Measurements from ENCODE around the gene FOXRED2. TPM values are rescaled to one million over a fixed set of nuclear protein-coding genes. Genes with fewer than 3 reads are reported as not detected.
"Not testable (repeated sequence)": the region's sequence is repeated elsewhere in the genome, so short reads cannot be mapped to it uniquely, and the experiment has no call there.

The FOXRED2 gene
- polyA plus RNA-seq, 1 experiment: 2.4 TPM

- no peaks in the 10 kb centered on the region for H3K9me3 ChIP-seq (ENCODE audit: control insufficient read depth, insufficient read depth, low read length)
- DNase-seq (ENCODE audit: low read depth, low spot score): peak; percentile 72
- no peak for TF ChIP-seq CTCF (IDR thresholded peaks at IDR 0.05; ENCODE audit: low read depth, low read length)
- H3K27ac ChIP-seq (ENCODE audit: low read depth, low read length): peak overlapping the region; percentile 97
- ChIA-PET POLR2A (interaction anchor here (1.3 kb wide), 1 partner anchor 13 kb away, joined by 3 read pairs; the partner anchor contains the start of gene EIF3D), CTCF (interaction anchor here (1.1 to 9.2 kb wide), 2 partner anchors 232 to 316 kb away, joined by 3 to 140 read pairs; no protein-coding TSS in a partner anchor)
- H3K4me3 ChIP-seq (ENCODE audit: low read depth, low read length): no peak overlapping the region
- no peaks in the 10 kb centered on the region for H3K27me3 ChIP-seq (ENCODE audit: control insufficient read depth, insufficient read depth, low read length)
These were observed 35.1 kb upstream of the FOXRED2 start for GRCh38 chr22:36541831-36542411.

DNA sequence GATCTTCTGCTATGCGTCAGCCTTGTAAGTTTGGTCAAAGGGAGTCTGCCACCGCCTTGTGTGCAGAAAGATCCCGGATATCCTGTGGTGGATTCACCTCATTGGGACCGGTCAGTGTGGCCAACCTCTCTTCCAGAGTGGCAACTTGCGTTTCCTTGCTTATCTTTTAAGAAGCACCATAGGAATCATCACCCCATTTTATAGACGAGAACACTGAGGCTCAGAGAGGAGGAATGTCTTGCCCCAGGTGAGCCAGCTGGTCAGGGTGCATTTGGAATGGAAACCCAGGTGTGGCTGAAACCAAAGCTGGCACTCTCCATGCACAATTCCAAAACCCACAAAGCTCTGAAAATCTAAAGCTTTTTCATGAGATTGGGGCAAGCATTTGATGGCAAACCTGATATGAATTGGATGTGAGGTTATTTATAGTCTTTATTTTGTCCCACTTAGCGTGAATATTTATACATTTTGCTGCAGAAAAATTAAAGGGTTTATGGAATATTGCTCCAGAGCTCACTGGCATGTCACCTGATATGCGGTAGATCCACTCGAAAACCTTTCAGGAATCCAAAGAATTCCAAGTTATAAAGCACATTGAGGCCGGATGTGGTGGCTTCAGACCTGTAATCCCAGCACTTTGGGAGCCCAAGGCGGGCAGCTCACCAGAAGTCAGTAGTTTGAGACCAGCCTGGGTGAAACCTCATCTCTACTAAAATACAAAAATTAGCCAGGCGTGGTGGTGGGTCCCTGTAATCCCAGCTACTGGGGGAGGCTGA lies 34.2 kb upstream of the FOXRED2 start:
- DNase-seq (ENCODE audit: low read depth, low spot score): no peak
- no peaks in the 10 kb centered on the region for H3K9me3 ChIP-seq (ENCODE audit: control insufficient read depth, insufficient read depth, low read length)
- H3K27me3 ChIP-seq (ENCODE audit: control insufficient read depth, insufficient read depth, low read length): no peaks in the 10 kb centered on the region
- H3K4me3 ChIP-seq (ENCODE audit: low read depth, low read length): no peak overlapping the region
- ChIA-PET CTCF (interaction anchor here (9.2 kb wide), 1 partner anchor 317 kb away, joined by 140 read pairs; no protein-coding TSS in a partner anchor), POLR2A (no interaction called here)
- peak overlapping the region; percentile 97 for H3K27ac ChIP-seq (ENCODE audit: low read depth, low read length)
- no peak for TF ChIP-seq CTCF (IDR thresholded peaks at IDR 0.05; ENCODE audit: low read depth, low read length)

GRCh38 chr22:36538529-36538928 lies 31.7 kb upstream of the FOXRED2 start:
- CTCF ChIA-PET: interaction anchor here (1.9 kb wide), 1 partner anchor 318 kb away, joined by 8 read pairs; no protein-coding TSS in a partner anchor
- H3K27me3 ChIP-seq (ENCODE audit: control insufficient read depth, insufficient read depth, low read length): no peaks in the 10 kb centered on the region
- H3K4me3 ChIP-seq (ENCODE audit: low read depth, low read length): no peak overlapping the region
- POLR2A ChIA-PET: no interaction called here
- no peak for TF ChIP-seq CTCF (IDR thresholded peaks at IDR 0.05; ENCODE audit: low read depth, low read length)
- H3K9me3 ChIP-seq (ENCODE audit: control insufficient read depth, insufficient read depth, low read length): no peaks in the 10 kb centered on the region
- no peak for DNase-seq (ENCODE audit: low read depth, low spot score)
- H3K27ac ChIP-seq (ENCODE audit: low read depth, low read length): no peak overlapping the region

- ChIA-PET CTCF (interaction anchor here (0.8 to 1.9 kb wide), 4 partner anchors 10 to 320 kb away, joined by 3 to 8 read pairs (median 4); no protein-coding TSS in a partner anchor), POLR2A (interaction anchor here (0.6 kb wide), 1 partner anchor 15 kb away, joined by 5 read pairs; no protein-coding TSS in a partner anchor)
- TF ChIP-seq CTCF (IDR thresholded peaks at IDR 0.05; ENCODE audit: low read depth, low read length): no peak
- H3K27ac ChIP-seq (ENCODE audit: low read depth, low read length): no peak overlapping the region
- no peak overlapping the region for H3K4me3 ChIP-seq (ENCODE audit: low read depth, low read length)
- no peaks in the 10 kb centered on the region for H3K9me3 ChIP-seq (ENCODE audit: control insufficient read depth, insufficient read depth, low read length)
- no peaks in the 10 kb centered on the region for H3K27me3 ChIP-seq (ENCODE audit: control insufficient read depth, insufficient read depth, low read length)
- no peak for DNase-seq (ENCODE audit: low read depth, low spot score)
These were observed 29.9 kb upstream of the FOXRED2 start for GRCh38 chr22:36536717-36537116.

DNA sequence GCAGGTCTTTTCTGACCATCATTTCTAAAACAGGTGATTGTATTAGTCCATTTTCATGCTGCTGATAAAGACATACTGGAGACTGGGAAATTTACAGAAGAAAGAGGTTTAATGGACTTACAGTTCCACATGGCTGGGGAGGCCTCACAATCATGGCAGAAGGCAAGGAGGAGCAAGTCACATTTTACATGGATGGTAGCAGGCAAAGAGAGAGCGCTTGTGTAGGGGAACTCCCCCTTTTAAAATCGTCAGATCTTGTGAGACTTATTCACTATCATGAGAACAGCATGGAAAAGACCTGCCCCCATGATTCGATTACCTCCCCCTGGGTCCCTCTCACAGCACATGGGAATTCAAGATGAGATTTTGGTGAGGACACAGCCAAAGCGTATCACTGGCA lies 26.5 kb upstream of the FOXRED2 start:
- DNase-seq (ENCODE audit: low read depth, low spot score); POLR2A ChIA-PET; H3K4me3 ChIP-seq (ENCODE audit: low read depth, low read length); H3K27me3 ChIP-seq (ENCODE audit: control insufficient read depth, insufficient read depth, low read length); H3K9me3 ChIP-seq (ENCODE audit: control insufficient read depth, insufficient read depth, low read length); H3K27ac ChIP-seq (ENCODE audit: low read depth, low read length); CTCF ChIA-PET: not testable (repeated sequence)

Measured in AG04450 (cell line).